HFF-Myc (cell line): ENCODE measurements around the gene CHMP2A.
"Not testable (repeated sequence)": the region's sequence is repeated elsewhere in the genome, so short reads cannot be mapped to it uniquely, and the experiment has no call there.

Experiments used
- DNase-seq: peaks from one replicate; pipeline ENCODE4 v3.0.0-alpha.2; 2011; ENCODE audit warnings: low read depth; ENCODE audit errors: extremely low read depth
- H3K4me3 ChIP-seq: replicated peaks from 2 replicates; pipeline ENCODE4 v1.5.1; 2011; ENCODE audit warnings: low read depth, mild to moderate bottlenecking, control low read depth, low read length
- CTCF ChIP-seq: IDR thresholded peaks from 2 replicates; pipeline ENCODE4 v1.5.1; 2012; ENCODE audit warnings: mild to moderate bottlenecking, low read depth, low read length, control low read depth; ENCODE audit errors: missing control alignments

The CHMP2A gene

GRCh38 chr19:58510084-58510862, 44.6 kb downstream of the CHMP2A start:
- no peak for TF ChIP-seq CTCF
- DNase-seq: no peak
- no peak overlapping the region for H3K4me3 ChIP-seq

- H3K4me3 ChIP-seq: no peak overlapping the region
- TF ChIP-seq CTCF: no peak
- no peak for DNase-seq
Observed at GRCh38 chr19:58509731-58510083, 45.2 kb downstream of the CHMP2A start.

- not testable (repeated sequence) for H3K4me3 ChIP-seq, DNase-seq
Observed at GRCh38 chr19:58507602-58508223, 47.2 kb downstream of the CHMP2A start.
